CD14-positive monocyte (primary cell): ENCODE measurements around the gene RNF213. TPM values are rescaled to one million over a fixed set of nuclear protein-coding genes. Genes with fewer than 3 reads are reported as not detected.
"Not testable (repeated sequence)": the region's sequence is repeated elsewhere in the genome, so short reads cannot be mapped to it uniquely, and the experiment has no call there.

Experiments
- DNase-seq, 3 donors: peaks; one replicate each; pipeline ENCODE4 v3.0.0-alpha.2; 2011 to 2022
- H2AFZ ChIP-seq: 2 replicates; pipeline ENCODE4 v1.6.0; 2012; ENCODE audit warnings: mild to moderate bottlenecking, low read depth, low read length, inconsistent platforms; ENCODE audit not compliant: insufficient read depth, poor library complexity, severe bottlenecking
- H3K27ac ChIP-seq, 2 donors: 1 replicate in 1 of 2; 2 replicates in 1 of 2; pipeline ENCODE4 v1.5.1; 2012 to 2013; ENCODE audit warnings: low read length in 2 of 2, control low read depth in 1 of 2, inconsistent platforms in 1 of 2, low read depth in 1 of 2, mild to moderate bottlenecking in 1 of 2
- H3K27me3 ChIP-seq, 2 donors: one replicate each; pipeline versions ENCODE4 v1.6.0 to v1.6.1; 2011 to 2013; ENCODE audit warnings: low read length in 2 of 2; ENCODE audit not compliant: control insufficient read depth in 2 of 2, insufficient read depth in 2 of 2
- H3K36me3 ChIP-seq, 2 donors: replicated peaks in 1 of 2; 1 replicate in 1 of 2; 2 replicates in 1 of 2; pipeline versions ENCODE4 v1.5.1 to v1.6.1; 2012 to 2013; ENCODE audit warnings: low read length in 2 of 2, control low read depth in 1 of 2, inconsistent platforms in 1 of 2, mild to moderate bottlenecking in 1 of 2; ENCODE audit not compliant: insufficient read depth in 2 of 2, control insufficient read depth in 1 of 2
- H3K4me1 ChIP-seq, 2 donors: 1 replicate in 1 of 2; 2 replicates in 1 of 2; pipeline versions ENCODE4 v1.5.1 to v1.6.1; 2012 to 2013; ENCODE audit warnings: low read length in 2 of 2, control low read depth in 1 of 2, inconsistent platforms in 1 of 2, mild to moderate bottlenecking in 1 of 2, moderate library complexity in 1 of 2; ENCODE audit not compliant: insufficient read depth in 2 of 2, control insufficient read depth in 1 of 2
- H3K4me2 ChIP-seq: replicated peaks from 2 replicates; pipeline ENCODE3; 2012; ENCODE audit warnings: low read length, moderate library complexity, mild to moderate bottlenecking; ENCODE audit not compliant: poor library complexity, severe bottlenecking; ENCODE audit errors: extremely low read depth
- H3K4me3 ChIP-seq, 3 experiments: fragments of 200-600 bp in 1 of 3; sonication (generic) in 1 of 3; replicated peaks in 1 of 3; 1 replicate in 2 of 3; 2 replicates in 1 of 3; pipeline ENCODE4 v1.5.1; 2011 to 2013; ENCODE audit warnings: low read length in 3 of 3, mild to moderate bottlenecking in 3 of 3, control low read depth in 2 of 3, low read depth in 2 of 3, inconsistent platforms in 1 of 3, moderate library complexity in 1 of 3
- H3K79me2 ChIP-seq: 2 replicates; pipeline ENCODE4 v1.6.0; 2012; ENCODE audit warnings: mild to moderate bottlenecking, control low read depth, inconsistent platforms, low read length, moderate library complexity; ENCODE audit not compliant: insufficient read depth
- H3K9ac ChIP-seq: 2 replicates; pipeline ENCODE4 v1.6.0; 2017; ENCODE audit warnings: low read length, mild to moderate bottlenecking; ENCODE audit not compliant: insufficient read depth, poor library complexity, severe bottlenecking
- H3K9me3 ChIP-seq, 2 donors: replicated peaks in 1 of 2; 1 replicate in 1 of 2; 2 replicates in 1 of 2; pipeline versions ENCODE4 v1.5.1 to v1.6.1; 2012 to 2013; ENCODE audit warnings: low read length in 2 of 2, control low read depth in 1 of 2; ENCODE audit not compliant: control insufficient read depth in 1 of 2, insufficient read depth in 1 of 2
- H4K20me1 ChIP-seq: 2 replicates; pipeline ENCODE4 v1.6.0; 2012; ENCODE audit warnings: mild to moderate bottlenecking, low read length, control low read depth, moderate library complexity; ENCODE audit not compliant: insufficient read depth
- H3K27ac Mint-ChIP-seq, 7 donors: one replicate each; pipeline ENCODE4 v1.8.0; 2020; ENCODE audit warnings: mild to moderate bottlenecking in 7 of 7, mixed read lengths in 7 of 7, moderate library complexity in 6 of 7, inconsistent platforms in 2 of 7
- H3K27me3 Mint-ChIP-seq, 3 donors: one replicate each; pipeline ENCODE4 v1.8.0; 2021 to 2022; ENCODE audit warnings: low read depth in 3 of 3, mild to moderate bottlenecking in 3 of 3, mixed read lengths in 3 of 3, moderate library complexity in 3 of 3, inconsistent platforms in 1 of 3
- H3K36me3 Mint-ChIP-seq, 2 donors: one replicate each; pipeline ENCODE4 v1.8.0; 2020; ENCODE audit warnings: mixed read lengths in 2 of 2, inconsistent platforms in 1 of 2, mild to moderate bottlenecking in 1 of 2
- H3K4me1 Mint-ChIP-seq: one replicate; pipeline ENCODE4 v1.8.0; 2020; ENCODE audit warnings: mild to moderate bottlenecking, mixed read lengths
- H3K4me3 Mint-ChIP-seq, 2 donors: one replicate each; pipeline ENCODE4 v1.8.0; 2020; ENCODE audit warnings: mild to moderate bottlenecking in 2 of 2, mixed read lengths in 2 of 2, moderate library complexity in 1 of 2
- H3K9me3 Mint-ChIP-seq, 7 donors: one replicate each; pipeline ENCODE4 v1.8.0; 2020 to 2022; ENCODE audit warnings: mixed read lengths in 7 of 7, mild to moderate bottlenecking in 6 of 7, moderate library complexity in 6 of 7, inconsistent platforms in 2 of 7
- WGBS: methylation state at CpG from one replicate; pipeline ENCODE4 v1.1.5; 2013; ENCODE audit warnings: missing lambda C conversion rate; ENCODE audit not compliant: insufficient coverage; 5-methylcytosine and 5-hydroxymethylcytosine counted together
- intact Hi-C, 2 donors: fragments of 100-400 bp; cut with micrococcal nuclease; formaldehyde crosslinking; loops; one replicate each; pipeline versions ENCODE4 v1.15.0 to v1.15.1; 2023
- polyA plus RNA-seq, 3 donors: library from polyadenylated mRNA; depleted of rRNA in 1 of 3; unstranded in 2 of 3; stranded (reverse) in 1 of 3; fragments of 300-500 nt in 2 of 3; fragments of >200 nt in 1 of 3; fragmentation: Illumina TruSeq in 2 of 3; gene quantifications; 1 replicate in 2 of 3; 2 replicates in 1 of 3; pipeline ENCODE4 v1.2.3, GENCODE V29; 2012 to 2021
- TF ChIP-seq, protein P1 (sequence below): fragments of 200-600 bp; IDR thresholded peaks from one replicate; pipeline ENCODE4 v1.8.0; 2022; ENCODE audit warnings: antibody characterized with exemption, mild to moderate bottlenecking

The RNF213 gene
- polyA plus RNA-seq, 3 donors = 10.3 to 196 (median 18.1) TPM

DNA sequence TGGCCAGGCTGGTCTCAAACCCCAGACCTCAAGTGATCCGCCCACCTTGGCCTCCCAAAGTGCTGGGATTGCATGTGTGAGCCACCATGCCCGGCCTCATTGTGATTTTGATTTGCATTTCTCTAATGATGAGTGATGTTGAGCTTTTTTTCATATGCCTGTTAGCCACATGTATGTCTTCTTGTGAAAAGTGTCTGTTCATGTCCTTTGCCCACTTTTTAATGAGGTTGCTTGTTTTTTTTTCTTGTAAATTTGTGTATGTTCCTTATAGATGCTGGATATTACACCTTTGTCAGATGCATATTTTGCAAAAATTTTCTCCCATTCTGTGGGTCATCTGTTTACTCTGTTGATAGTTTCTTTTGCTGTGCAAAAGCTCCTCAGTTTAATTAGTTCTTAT is 40.1 kb downstream of the RNF213 start:
- H3K4me3 ChIP-seq, H3K27ac ChIP-seq, H2AFZ ChIP-seq, H3K4me1 Mint-ChIP-seq, H3K9ac ChIP-seq, H3K4me2 ChIP-seq, H3K4me1 ChIP-seq, H3K27me3 Mint-ChIP-seq, H3K27me3 ChIP-seq, H3K4me3 Mint-ChIP-seq, DNase-seq, intact Hi-C loops, H3K79me2 ChIP-seq: not testable (repeated sequence)
- whole genome bisulfite sequencing = 100% methylated on average over 2 of the region's 2 CpGs
- peaks cover 99% of the 10 kb centered on the region for H4K20me1 ChIP-seq
- Mint-ChIP-seq H3K9me3 (peaks cover 7 to 19% (median 10%) of the 10 kb centered on the region in 7 donors), H3K27ac (peak overlapping the region in 1 of 7 donors; percentile 9), H3K36me3 (peaks cover 88 to 96% of the 10 kb centered on the region in 2 donors)
- H3K36me3 ChIP-seq = peaks cover 91 to 100% of the 10 kb centered on the region in 2 donors
- peaks cover 15% of the 10 kb centered on the region in 2 donors for H3K9me3 ChIP-seq

DNA sequence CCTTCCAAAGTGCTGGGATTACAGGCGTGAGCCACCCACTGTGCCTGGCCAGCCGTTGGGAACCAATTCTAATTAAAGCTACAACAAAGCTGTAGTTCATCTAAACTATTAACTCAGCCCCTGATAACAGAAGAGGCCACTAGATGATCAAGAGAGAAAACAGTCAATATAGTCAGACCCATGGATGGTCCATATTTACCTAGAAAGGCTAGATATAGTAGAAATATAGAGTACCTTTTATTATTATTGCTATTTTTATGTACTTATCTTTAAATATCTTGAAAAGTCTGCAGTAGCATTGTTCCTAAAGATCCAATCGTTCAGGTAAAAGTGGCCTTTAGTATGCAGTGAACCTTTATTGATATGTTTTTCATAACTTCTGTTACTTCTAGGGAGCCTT is 43.2 kb downstream of the RNF213 start:
- H3K9ac ChIP-seq = no peak overlapping the region
- no peak for DNase-seq
- H3K4me1 ChIP-seq = no peaks in the 10 kb centered on the region
- peaks cover 92 to 100% of the 10 kb centered on the region in 2 donors for H3K36me3 ChIP-seq
- 100% methylated on average over 2 of the region's 3 CpGs for WGBS
- no peak overlapping the region for H2AFZ ChIP-seq
- Mint-ChIP-seq H3K4me3 (no peak overlapping the region), H3K9me3 (peaks cover 6 to 19% (median 10%) of the 10 kb centered on the region in 7 donors), H3K4me1 (no peaks in the 10 kb centered on the region), H3K27ac (no peak overlapping the region), H3K36me3 (peaks cover 89 to 96% of the 10 kb centered on the region in 2 donors), H3K27me3 (peaks cover 0 to 3% (median 0%) of the 10 kb centered on the region in 3 donors)
- H3K4me3 ChIP-seq = no peak overlapping the region
- no peaks in the 10 kb centered on the region for H3K79me2 ChIP-seq
- H3K27ac ChIP-seq = no peak overlapping the region
- no peak overlapping the region for H3K4me2 ChIP-seq
- H3K27me3 ChIP-seq = no peaks in the 10 kb centered on the region
- TF ChIP-seq, protein P1, sequence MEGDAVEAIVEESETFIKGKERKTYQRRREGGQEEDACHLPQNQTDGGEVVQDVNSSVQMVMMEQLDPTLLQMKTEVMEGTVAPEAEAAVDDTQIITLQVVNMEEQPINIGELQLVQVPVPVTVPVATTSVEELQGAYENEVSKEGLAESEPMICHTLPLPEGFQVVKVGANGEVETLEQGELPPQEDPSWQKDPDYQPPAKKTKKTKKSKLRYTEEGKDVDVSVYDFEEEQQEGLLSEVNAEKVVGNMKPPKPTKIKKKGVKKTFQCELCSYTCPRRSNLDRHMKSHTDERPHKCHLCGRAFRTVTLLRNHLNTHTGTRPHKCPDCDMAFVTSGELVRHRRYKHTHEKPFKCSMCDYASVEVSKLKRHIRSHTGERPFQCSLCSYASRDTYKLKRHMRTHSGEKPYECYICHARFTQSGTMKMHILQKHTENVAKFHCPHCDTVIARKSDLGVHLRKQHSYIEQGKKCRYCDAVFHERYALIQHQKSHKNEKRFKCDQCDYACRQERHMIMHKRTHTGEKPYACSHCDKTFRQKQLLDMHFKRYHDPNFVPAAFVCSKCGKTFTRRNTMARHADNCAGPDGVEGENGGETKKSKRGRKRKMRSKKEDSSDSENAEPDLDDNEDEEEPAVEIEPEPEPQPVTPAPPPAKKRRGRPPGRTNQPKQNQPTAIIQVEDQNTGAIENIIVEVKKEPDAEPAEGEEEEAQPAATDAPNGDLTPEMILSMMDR = no peak
- H4K20me1 ChIP-seq = peaks cover 100% of the 10 kb centered on the region
- H3K9me3 ChIP-seq = peaks cover 15% of the 10 kb centered on the region in 2 donors
- intact Hi-C loops = no loop called here
